Putamen (tissue), 1 donor: ENCODE data around the gene CTTN.

Source experiments
- DNase-seq: peaks from one replicate; pipeline ENCODE4 v3.0.0-alpha.2; 2016; ENCODE audit warnings: low spot score

The CTTN gene

DNA sequence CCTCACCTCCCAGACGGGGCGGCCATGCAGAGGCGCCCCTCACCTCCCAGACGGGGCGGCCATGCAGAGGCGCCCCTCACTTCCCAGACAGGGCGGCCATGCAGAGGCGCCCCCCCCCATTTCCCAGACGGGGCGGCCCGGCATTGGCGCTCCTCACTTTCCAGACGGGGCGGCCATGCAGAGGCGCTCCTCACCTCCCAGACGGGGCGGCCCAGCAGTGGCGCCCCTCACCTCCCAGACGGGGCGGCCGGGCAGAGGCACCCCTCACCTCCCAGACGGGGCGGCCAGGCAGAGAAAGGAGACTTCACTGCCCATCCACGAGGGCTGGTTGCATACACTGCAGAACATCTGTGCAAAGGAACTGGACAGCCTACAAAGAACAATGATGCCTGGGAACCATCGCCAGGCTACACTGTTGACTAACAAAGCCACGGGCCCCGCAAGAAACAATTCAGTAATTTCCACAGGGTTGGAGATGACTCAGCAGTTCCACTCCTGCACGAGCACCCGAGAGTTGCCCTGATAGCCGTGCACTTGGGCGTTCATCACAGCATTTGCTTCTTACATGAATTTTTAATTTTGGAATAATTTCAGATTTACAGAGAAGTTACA lies 58.7 kb downstream of the CTTN start:
- DNase-seq, result peak; percentile 32

DNA sequence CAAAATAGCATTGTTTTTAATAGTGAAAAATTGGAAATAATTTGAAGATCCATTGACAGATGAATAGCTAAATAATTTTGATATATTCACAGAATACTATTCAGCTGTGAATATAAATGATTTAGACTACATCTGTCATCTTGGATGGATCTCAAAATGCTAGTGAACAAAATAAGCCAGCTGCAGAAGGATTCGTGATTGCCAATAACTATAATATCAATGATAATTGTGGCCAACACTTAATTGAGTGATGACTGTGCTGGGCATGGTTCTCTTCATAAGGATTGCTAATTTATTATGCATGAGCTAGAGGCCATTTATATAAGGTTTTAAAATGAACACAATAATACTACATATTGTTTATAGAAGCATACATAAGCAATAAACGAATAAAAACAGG lies 60.4 kb downstream of the CTTN start:
- no peak for DNase-seq

DNA sequence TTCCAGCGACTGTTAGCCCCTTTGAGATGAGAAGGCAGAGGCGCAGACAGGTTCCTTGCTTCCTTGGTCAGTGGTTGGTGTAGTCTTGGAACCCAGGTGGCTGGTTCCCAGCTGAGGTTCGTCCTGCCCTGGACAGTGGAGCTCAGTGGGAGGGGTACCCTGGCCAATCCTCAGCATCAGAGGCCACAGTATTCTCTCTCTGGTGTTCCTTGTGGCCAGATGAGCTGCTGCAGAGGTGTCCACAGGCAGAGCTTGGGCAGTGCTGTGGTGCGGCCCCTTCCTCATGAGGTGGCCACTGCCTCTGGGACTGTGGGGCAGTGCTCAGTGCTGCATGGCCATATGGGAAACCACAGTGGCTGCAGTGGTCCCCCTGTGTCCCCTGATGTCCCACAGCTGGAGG lies 61.8 kb downstream of the CTTN start:
- DNase-seq, result no peak

DNA sequence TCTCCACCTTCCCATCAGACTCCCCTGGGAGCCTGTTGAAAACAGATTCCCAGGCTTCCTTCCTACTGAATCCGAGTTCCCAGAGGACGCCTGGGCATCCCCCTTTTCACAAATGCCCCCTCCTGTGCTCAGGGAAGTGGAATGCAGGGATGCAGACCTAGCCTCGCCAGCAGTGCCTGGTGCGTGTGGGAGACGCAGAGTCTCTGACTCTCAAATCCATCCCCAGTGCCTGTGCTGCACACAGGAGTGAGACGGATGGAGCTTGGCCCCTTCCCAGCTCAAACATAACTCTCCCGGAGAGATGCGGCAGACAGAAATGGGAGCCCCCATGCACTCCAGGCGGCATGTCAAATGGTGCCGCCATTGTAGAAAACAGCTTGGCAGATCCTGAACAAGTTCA lies 62.6 kb downstream of the CTTN start:
- DNase-seq, result no peak

DNA sequence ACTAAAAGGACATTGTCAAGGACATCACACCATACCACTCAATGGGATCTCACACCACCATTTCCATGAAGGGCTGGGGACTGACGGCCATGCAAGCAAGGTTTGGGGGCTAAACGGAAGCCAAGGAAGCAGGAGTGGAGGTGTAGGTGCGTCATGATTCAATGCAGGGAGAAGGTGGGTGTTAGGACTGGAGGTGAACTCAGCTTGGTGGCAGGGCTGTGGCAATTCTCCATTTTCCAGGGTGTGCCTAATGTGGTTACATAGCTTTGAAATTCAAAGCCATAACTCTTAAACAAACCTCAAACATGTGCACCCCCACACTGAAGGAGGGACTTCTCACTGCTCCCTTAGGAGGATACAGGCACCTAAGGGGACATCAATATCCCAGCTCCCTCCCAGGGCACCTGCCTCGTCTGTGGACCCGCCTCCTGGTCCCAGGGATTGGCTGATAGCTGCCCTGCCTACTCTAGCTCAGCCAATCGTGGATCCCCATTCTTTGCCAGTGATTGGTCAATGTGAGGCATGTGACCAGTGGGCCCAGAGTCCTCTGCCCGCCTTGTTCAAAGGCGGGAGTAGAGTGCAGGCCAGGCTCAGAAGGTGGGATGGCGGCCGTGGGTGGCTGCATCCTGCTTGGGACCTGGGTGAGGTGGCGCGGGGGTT lies 64.6 kb downstream of the CTTN start:
- DNase-seq, result no peak

DNA sequence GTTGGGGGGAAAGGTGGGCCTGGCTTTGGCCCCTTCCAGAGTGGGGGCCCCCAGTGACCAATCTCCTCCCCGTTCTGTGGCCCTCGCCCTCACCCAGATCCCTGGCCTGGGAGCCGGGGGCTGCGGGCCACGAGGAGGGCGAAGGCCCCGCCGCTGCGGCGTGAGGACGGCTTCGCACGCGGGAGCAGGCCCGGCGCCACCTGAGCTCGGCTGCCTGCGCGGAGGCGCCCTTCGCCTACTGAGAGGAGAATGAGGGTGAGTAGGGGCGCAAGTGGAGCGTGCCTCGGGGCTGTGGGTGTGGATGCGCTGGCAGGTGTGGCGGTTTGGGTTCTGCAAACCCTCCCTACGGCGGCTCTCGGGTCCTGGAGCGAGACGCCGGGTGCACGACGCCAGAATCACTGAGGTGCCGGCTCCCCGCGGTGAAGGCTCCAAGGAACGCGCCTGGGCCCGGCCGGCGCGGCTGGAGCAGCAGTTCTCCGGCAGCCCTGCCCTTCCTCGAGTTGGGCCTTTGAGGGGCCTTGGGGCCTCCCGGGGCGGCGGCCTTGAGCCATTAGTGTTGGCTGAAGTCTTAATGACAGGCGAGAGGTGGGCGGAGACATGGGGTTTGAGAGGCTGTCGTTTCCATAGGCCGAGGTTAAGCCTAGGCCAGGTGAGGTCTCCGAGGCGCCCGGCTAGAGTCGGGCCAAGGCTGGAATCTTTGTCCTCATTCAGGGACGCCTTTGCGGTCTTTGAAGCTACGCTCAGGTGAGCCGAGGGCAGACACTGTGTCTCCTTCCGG lies 65.3 kb downstream of the CTTN start:
- no peak for DNase-seq

DNA sequence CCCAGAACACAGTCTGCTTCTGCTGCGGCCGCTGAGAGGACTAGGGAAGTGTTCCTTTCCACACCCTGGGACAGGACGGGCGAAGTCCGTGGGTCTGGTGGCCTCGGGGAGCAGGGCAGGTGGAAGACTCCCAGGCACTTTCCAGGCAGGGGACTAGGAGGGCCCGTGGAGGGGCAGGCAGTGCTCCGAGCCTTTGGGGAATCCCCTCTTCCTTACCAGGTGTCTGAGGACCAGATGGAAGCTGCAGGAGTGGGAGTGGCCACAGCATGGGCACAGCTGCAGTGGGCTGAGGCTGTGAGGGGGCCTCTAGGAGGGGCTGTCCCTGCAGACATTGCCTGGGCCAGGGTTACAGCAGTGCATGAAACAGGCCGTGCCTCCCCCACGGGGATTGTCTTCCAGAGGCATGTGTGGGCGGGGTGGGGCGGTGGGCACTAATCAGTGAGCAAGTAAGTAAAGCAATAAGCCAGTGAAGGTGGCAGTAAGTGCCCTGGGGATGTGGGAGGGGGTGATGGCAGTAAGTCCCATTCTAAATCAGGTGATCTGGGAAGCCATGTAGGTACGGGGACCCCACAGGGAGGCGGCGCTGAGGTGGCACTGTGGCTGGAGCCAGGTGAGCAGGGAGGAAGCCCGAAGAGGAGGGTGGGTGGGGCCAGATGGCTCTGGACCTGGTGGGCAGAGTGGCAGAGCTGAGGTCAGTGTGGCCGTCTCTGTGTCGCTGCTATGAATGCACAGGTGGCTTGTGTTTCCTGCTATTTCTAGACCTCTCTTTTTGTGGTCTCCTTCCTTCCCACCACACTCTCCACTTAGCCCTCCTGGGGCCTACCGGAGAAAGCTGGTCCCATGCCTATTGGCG lies 66.4 kb downstream of the CTTN start:
- no peak for DNase-seq

DNA sequence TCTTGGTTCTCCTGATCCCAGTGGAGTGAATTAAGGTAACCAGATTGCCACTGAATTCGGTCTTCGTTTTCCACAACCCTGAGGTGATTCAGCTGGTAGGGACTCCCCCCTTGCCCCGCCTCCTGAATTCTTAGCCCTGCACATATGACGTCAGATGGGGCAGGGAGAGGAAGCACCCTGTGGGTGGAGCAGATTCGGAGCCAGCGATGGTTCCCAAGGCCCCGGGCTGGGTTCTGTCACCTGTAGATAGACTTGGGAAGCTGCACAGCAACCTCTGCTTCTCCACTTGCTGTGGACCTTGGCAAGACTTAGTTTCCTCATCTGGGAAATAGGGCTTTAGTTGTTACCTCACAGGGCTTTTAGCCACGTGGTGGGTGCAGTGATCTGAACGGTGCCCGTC lies 67.8 kb downstream of the CTTN start:
- no peak for DNase-seq

DNA sequence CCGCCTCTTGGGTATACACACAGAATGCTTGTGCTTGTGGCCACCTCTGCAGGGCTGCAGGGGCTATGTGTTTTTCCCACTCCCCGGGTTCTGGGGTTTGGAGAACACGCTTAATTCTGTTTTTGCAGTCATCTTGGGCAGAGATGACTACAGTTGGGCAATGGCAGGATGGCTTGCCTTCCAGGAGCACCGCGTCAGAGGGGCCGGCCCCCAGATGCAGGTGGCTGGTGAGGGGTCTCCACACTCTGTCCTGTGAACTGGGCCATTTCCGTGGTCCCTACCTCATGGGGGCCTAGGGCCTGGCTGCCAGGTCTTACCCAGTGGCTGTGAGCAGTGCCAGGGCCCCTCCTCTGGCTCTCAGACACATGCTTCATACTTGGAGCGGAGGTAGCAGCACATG lies 68.3 kb downstream of the CTTN start:
- no peak for DNase-seq

DNA sequence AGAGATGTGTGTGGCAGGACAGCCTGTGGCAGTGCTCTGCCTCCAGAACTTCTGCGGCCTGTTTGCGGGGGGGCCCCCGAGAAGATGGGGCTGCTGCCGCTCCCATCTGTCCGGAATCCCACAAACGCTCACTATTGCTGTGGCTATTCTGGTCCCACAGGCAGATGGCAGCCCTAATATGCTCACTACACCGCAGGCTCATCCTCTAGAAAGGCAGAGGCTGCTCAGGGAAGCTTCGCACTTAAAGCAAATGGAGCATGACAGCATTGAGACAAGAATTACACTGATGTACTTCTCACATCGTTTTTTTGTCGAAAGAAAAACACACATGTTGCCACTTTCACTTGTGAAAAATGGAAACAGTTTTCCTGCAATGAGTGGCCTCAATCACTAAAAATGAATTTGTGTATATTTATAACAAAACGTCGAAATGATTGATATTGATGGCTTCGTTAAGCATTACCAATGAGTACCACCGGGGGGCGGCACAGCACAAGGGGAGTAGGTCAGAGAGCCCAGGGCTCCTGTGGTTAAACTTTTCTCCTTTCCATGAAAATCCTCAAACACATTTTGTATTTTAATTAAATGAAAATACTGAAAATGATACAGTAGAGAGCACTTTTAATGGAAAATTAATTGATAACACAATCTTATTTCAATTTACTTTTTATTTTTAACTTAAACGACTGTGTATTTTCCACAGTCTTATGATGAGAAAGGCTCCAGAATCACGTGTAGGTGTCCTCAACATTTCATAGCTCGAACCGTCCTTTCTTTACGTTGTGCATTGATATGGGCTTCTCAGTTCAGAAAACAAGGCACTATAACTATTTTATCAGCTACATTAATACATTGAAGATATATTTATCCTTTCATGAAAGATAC lies 69.1 kb downstream of the CTTN start:
- peak; percentile 30 for DNase-seq

DNA sequence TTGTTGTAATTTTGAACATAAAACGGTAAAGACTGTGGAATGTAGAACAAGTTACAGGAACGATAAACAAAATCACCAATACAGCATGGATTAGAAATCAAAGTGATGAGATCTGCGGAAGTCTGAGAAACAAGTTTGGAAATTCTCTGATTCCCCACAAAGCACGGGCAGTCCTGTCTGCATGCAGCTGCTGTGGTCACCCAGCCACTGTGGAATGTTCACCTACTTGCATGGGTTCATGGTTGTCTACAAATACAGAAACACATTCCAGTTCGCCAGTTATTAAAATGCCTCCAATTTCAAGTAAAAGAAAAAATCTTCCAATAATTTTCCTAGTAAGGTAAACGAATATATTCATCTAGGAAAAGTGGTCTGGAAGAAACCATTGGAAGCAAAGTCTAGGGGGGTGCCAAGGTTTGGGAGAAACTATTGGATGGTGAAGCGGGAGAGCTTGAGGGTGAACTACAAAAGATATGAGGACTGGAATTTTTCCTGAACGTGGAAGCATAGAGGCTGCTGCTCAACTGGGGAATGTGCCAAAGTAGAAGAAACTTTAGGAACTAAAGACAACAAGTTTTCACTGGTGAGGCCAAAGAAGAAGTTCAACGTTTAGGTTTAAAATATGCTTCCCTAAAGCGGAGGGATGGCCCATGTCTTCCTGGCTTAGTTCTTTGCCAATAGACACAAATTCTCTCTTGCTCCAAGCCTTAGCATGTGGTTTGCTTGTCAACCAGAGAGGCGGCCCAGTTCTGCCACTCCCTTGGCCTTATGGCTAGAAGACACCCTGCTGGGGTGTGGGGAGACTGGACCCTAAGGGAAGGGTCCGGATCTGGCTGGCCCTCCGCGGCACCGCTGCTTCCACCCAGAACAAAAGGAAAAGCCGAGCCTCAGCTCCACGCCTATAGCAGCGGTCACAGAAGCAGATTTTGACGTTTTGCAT lies 70.2 kb downstream of the CTTN start:
- DNase-seq, result no peak

DNA sequence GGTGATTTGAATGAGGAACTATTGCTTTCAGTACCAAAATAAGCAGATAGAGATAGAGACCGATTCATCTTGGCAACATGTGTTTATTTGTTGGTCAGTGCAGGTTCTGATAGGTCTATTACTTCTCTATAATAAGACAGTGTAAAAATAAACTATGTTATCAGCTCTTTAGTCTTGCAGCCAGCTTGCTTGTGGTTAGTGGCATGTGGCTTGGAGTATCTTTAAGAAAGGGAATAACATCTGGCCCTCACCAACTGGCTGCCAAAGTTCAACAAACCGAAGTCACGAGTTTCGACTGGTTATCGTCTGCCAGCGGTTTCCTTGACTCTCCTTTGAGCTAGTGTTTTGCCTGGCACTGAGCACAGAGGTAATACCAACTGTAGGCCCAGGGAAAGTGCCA lies 71.8 kb downstream of the CTTN start:
- DNase-seq, result no peak

DNA sequence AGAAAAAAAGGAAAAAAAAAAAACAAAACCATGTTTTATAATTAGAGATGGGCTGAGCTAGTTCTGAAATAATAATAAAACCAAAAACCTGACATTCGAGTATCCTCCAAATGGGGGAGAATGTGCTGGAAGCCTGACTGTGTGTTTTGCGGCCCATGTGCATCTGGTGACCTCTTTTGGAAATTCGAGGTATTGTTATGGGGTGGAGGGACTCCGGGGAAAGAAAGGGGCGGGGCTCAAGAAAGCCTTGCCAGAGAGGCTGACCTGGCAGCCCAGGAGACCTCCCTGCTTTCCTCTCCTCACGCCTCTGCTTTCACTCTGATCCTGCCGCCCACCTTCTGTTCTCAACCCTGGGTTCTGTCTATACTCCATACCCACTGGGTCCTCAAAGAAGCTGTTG lies 72.9 kb downstream of the CTTN start:
- no peak for DNase-seq

DNA sequence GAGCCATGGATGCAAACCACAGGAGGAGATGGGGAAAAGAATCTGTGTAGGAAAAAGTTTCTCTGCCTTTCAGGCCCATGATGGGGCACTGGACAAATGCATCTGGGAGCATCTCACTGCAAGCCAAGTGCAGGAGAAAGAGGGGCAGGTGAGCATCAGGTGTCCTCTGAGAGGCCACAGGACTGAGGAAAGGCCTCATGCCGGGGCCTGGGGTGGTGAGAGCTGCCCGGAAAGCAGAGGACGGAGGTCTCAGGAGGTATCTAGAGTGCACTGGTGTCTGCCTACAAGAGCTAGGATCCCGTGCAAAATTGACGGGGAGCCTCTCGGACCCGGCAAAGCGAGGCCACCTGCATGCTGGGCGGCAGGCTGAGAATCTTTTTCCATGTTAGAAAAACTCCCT lies 73.9 kb downstream of the CTTN start:
- DNase-seq, result no peak

DNA sequence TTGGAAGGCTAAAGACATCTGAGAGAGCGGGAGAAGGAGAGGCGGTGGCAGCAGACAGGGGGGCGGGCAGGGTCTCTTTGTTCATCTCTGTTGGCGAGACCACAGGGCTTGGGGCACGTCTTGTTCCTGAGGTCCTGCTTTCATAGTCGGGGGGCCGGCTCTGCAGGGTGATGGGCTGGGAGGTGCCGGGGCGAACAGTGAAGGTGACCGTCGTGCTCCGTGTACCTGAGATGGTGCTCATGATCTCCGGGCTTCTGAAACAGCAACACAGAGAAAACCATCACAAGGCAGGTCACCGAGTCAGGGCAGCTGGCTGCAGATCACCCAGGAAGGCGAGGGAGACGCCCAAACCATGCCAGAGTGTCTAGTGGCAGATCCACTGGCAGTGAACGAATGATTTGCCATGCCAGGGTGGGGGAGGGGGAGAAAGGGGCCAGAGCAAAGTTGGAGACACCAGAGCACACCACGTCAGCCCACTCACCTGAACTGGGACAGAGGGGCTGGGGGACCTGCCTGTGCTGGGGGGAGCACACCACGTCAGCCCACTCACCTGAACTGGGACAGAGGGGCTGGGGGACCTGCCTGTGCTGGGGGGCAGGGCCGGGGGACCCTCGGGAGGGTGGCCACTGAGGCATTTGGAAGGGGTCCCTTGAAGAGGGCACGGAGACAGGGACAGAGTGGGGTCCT lies 75.0 kb downstream of the CTTN start:
- DNase-seq, result no peak

DNA sequence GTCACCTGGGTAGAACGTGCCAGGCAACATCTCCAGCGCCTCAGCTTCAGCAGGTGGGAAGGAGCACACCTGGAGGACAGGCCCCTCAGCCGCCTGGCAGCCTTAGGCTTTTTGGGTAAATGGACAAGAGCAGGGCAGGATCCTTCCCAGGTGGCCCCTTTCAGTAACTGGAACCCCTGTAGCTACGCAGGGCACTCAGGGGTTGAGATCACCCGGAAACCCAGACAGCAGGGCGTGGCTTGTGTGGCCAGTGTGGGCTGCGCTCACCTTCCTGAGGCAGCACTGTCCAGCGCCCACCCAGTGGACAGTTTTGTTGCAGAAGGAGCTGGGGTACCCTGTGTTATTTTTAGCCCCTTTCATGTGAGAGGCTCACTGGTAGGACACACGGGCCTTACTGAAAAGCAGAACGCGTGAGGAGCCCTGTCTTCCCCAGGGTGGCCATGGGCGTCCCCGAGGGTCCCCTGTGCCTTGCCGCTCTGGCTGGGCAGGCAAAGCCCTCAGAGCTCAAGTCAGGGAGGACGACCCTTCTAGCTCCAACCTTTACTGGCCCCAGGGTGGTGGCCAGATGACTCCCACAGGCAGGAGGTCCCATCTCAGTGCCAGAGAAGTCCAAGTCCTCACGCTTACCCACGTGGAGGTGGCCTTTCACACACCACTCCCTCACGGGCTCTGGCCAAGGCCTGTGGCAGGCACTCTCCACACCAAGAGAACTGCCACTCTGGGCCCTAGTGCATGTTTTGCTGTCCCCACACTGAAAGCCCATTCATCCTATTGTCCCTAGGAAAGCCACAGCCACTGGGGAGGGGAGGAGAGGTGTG lies 75.8 kb downstream of the CTTN start:
- no peak for DNase-seq

DNA sequence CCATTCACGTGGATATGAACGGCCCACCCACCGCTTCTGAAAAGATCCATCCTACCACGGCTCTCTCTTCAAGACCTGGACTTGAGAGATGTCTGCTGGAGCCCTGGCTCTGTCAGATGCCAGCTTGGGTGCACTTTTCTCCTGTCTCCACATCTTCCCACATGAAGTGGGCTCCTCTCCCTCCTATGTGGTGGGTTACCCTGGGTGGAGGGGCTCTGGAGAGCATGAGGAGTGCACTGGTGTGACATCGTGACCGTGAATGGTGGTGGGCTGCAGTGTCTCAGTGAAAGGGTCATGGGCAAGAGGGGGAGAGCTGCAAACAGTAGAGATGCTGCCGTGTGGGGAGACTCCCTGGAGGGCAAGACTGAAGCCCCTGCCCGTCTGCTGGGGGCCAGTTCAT lies 76.4 kb downstream of the CTTN start:
- DNase-seq, result no peak

DNA sequence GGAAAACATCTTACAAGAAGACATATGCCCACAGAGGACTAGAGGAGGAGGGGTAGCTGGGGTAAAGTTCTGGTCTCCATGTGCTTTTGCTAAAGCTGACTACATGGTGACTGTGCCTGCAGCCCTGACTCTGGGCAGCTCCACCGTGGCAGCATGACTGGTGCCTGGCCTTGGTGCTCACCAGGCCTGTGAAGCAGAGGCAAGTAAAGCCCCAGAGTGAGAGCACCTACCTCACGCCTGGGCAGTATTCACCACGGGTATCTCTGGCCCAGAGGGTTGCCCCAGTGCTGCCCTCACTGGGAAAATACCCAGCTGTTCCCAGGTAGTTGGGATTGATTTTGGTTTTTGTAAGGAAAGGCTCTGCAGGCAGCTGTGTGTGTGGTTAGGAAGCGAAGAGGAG lies 78.3 kb downstream of the CTTN start:
- DNase-seq, result no peak

DNA sequence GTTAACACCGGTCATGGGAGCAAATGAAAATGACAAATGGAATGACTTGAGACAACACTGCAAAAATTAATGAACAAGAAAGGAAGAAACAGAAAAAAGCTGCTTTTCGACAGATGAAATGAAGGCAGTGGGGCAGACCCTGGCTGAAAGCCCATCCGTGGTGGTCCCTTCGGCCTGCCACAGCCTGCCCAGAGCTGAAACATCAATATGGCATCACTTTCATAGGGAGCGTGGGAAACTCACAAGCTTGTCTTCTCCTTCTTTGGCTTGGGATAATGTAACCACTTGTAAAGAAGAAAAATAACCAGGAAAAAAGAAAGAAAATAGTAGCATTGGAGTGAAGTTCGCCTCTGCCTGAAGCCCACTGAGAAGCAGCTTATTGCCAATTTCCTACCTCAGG lies 78.8 kb downstream of the CTTN start:
- no peak for DNase-seq
